IMR-90 (cell line): Measurements from ENCODE around the gene HSD17B3. TPM values are rescaled to one million over a fixed set of nuclear protein-coding genes. Genes with fewer than 3 reads are reported as not detected.
"Not testable (repeated sequence)": the region's sequence is repeated elsewhere in the genome, so short reads cannot be mapped to it uniquely, and the experiment has no call there.

Experiments
- ATAC-seq: fragments of 200-7000 bp; cut with Tn5 transposase; 2 replicates; pipeline ENCODE4 v1.9.1; 2020; ENCODE audit warnings: low read depth, mild to moderate bottlenecking, moderate library complexity
- BruUV-seq: library from RNA; stranded (reverse); fragments of 400-500 nt; replicated peaks from 2 replicates; lab custom pipeline; 2021; lab: Mats Ljungman, UMichigan
- CTCF ChIA-PET: fragments of 300-600 bp; formaldehyde crosslinking; extraction: SDS; loops from one replicate; lab custom pipeline; 2021; ENCODE audit warnings: antibody characterized with exemption; lab: Yijun Ruan, JAX
- POLR2A ChIA-PET: fragments of 300-600 bp; sonication (Branson Sonifier 250); formaldehyde crosslinking; loops from one replicate; lab custom pipeline; 2022; ENCODE audit warnings: antibody characterized with exemption; ENCODE audit not compliant: unreplicated experiment; lab: Charles Lee
- DNase-seq: peaks from one replicate; pipeline ENCODE4 v3.0.0; 2013
- H2AFZ ChIP-seq: replicated peaks from 2 replicates; pipeline ENCODE3; 2013; ENCODE audit warnings: low read length, mild to moderate bottlenecking; ENCODE audit not compliant: poor library complexity
- H2AK5ac ChIP-seq: 2 replicates; pipeline ENCODE4 v1.6.1; 2013; ENCODE audit warnings: low read depth, low read length, inconsistent platforms
- H2AK9ac ChIP-seq: replicated peaks from 2 replicates; pipeline ENCODE3; 2013; ENCODE audit warnings: mild to moderate bottlenecking, low read depth, low read length, moderate library complexity; ENCODE audit not compliant: poor library complexity
- H2BK120ac ChIP-seq: 2 replicates; pipeline ENCODE4 v1.6.1; 2013; ENCODE audit warnings: low read depth, low read length, inconsistent platforms
- H2BK15ac ChIP-seq: 3 replicates; pipeline ENCODE4 v1.6.1; 2013; ENCODE audit warnings: low read depth, low read length, inconsistent platforms
- H2BK20ac ChIP-seq: 2 replicates; pipeline ENCODE4 v1.6.1; 2013; ENCODE audit warnings: low read depth, mild to moderate bottlenecking, inconsistent platforms, low read length, moderate library complexity
- H2BK5ac ChIP-seq: 2 replicates; pipeline ENCODE4 v1.6.1; 2013; ENCODE audit warnings: mild to moderate bottlenecking, low read depth, low read length, inconsistent platforms; ENCODE audit not compliant: poor library complexity, severe bottlenecking
- H3K14ac ChIP-seq: replicated peaks from 2 replicates; pipeline ENCODE4 v1.6.1; 2013; ENCODE audit warnings: low read depth, low read length, inconsistent platforms
- H3K18ac ChIP-seq: 2 replicates; pipeline ENCODE4 v1.6.1; 2013; ENCODE audit warnings: low read depth, low read length, control low read depth
- H3K23ac ChIP-seq: 2 replicates; pipeline ENCODE4 v1.6.1; 2013; ENCODE audit warnings: low read depth, low read length, inconsistent platforms
- H3K27ac ChIP-seq: 2 replicates; pipeline ENCODE4 v1.5.1; 2013; ENCODE audit warnings: mild to moderate bottlenecking, control low read depth, low read length; ENCODE audit not compliant: insufficient read depth
- H3K27me3 ChIP-seq: 2 replicates; pipeline ENCODE4 v1.6.1; 2013; ENCODE audit warnings: low read length; ENCODE audit not compliant: control insufficient read depth, insufficient read depth
- H3K36me3 ChIP-seq: 2 replicates; pipeline ENCODE4 v1.6.1; 2013; ENCODE audit warnings: low read length, mixed read lengths; ENCODE audit not compliant: control insufficient read depth, insufficient read depth
- H3K4ac ChIP-seq: 2 replicates; pipeline ENCODE4 v1.6.1; 2013; ENCODE audit warnings: low read depth, low read length, inconsistent platforms
- H3K4me1 ChIP-seq: 2 replicates; pipeline ENCODE4 v1.6.1; 2013; ENCODE audit warnings: low read length, mixed read lengths; ENCODE audit not compliant: control insufficient read depth, insufficient read depth
- H3K4me2 ChIP-seq: 2 replicates; pipeline ENCODE4 v1.6.1; 2013; ENCODE audit warnings: low read depth, mild to moderate bottlenecking, control low read depth, low read length, moderate library complexity
- H3K4me3 ChIP-seq: 2 replicates; pipeline ENCODE4 v1.5.1; 2013; ENCODE audit warnings: low read depth, mild to moderate bottlenecking, control low read depth, low read length, moderate library complexity; ENCODE audit not compliant: insufficient read depth
- H3K56ac ChIP-seq: 2 replicates; pipeline ENCODE4 v1.6.1; 2013; ENCODE audit warnings: low read length, inconsistent platforms; ENCODE audit not compliant: insufficient read depth; ENCODE audit errors: extremely low read depth
- H3K79me1 ChIP-seq, 2 experiments: 2 replicates each; pipeline ENCODE4 v1.6.1; 2013; ENCODE audit warnings: low read length in 2 of 2, inconsistent platforms in 1 of 2, low read depth in 1 of 2
- H3K9ac ChIP-seq: 2 replicates; pipeline ENCODE4 v1.6.1; 2013; ENCODE audit warnings: low read depth, low read length, control low read depth
- H3K9me1 ChIP-seq: 2 replicates; pipeline ENCODE4 v1.6.1; 2013; ENCODE audit warnings: low read length, inconsistent platforms; ENCODE audit not compliant: insufficient read depth
- H3K9me3 ChIP-seq: 2 replicates; pipeline ENCODE4 v1.6.1; 2013; ENCODE audit warnings: low read length; ENCODE audit not compliant: control insufficient read depth, insufficient read depth
- H4K20me1 ChIP-seq: 2 replicates; pipeline ENCODE4 v1.6.1; 2013; ENCODE audit warnings: low read length, inconsistent platforms; ENCODE audit not compliant: insufficient read depth
- H4K5ac ChIP-seq: 2 replicates; pipeline ENCODE4 v1.6.1; 2013; ENCODE audit warnings: mild to moderate bottlenecking, low read depth, low read length, control low read depth
- H4K8ac ChIP-seq, 2 experiments: 2 replicates each; pipeline ENCODE4 v1.6.1; 2013; ENCODE audit warnings: low read depth in 2 of 2, low read length in 2 of 2, control low read depth in 1 of 2, inconsistent platforms in 1 of 2
- H4K91ac ChIP-seq: 2 replicates; pipeline ENCODE4 v1.6.1; 2013; ENCODE audit warnings: low read depth, low read length, inconsistent platforms; ENCODE audit not compliant: insufficient read depth
- WGBS, 2 experiments: methylation state at CpG; one replicate each; pipeline versions ENCODE4 v1.1.5 to v1.1.7; 2013; ENCODE audit warnings: missing lambda C conversion rate in 2 of 2; ENCODE audit not compliant: insufficient read length in 1 of 2; ENCODE audit errors: extremely low coverage in 2 of 2; 5-methylcytosine and 5-hydroxymethylcytosine counted together
- dilution Hi-C: fragments of 300-500 bp; cut with HindIII; formaldehyde crosslinking; loops from one replicate; pipeline ENCODE4 v1.14.3; 2018; ENCODE audit warnings: low sequenced_read_pairs; ENCODE audit not compliant: unreplicated experiment
- in situ Hi-C: fragments of 300-500 bp; cut with MboI; formaldehyde crosslinking; loops from 3 replicates; pipeline ENCODE4 v1.14.3; 2019; ENCODE audit warnings: low sequenced_read_pairs, inconsistent platforms, mixed read lengths
- intact Hi-C: fragments of 100-400 bp; cut with micrococcal nuclease; formaldehyde crosslinking; loops from 2 replicates; pipeline ENCODE4 v1.10.0; 2022
- polyA plus RNA-seq, 3 experiments: library from polyadenylated mRNA; depleted of rRNA; stranded (reverse); fragments of >200 nt; gene quantifications; 2 replicates each; pipeline ENCODE4 v1.2.3, GENCODE V29; 2012; ENCODE audit warnings: low replicate concordance in 1 of 3
- total RNA-seq: library from RNA; depleted of rRNA; stranded (reverse); fragments of >200 nt; gene quantifications from 2 replicates; pipeline ENCODE4 v1.2.3, GENCODE V29; 2012

HSD17B3 gene
- total and polyA plus RNA-seq, 2 of the 4 experiments (the other 2 are of a cell fraction), result 0.18 TPM; not detected in 1

- ATAC-seq, POLR2A ChIA-PET, H3K4me2 ChIP-seq: not testable (repeated sequence)
Measured at GRCh38 chr9:96189581-96189980, 112.4 kb downstream of the HSD17B3 start.

More at GRCh38 chr9:96189581-96189980, 112.4 kb downstream of the HSD17B3 start:
- H4K20me1 ChIP-seq, H2BK5ac ChIP-seq, H2BK120ac ChIP-seq, H3K14ac ChIP-seq, intact Hi-C loops, H4K91ac ChIP-seq, H2AK9ac ChIP-seq, H2AFZ ChIP-seq, dilution Hi-C loops, CTCF ChIA-PET, H3K23ac ChIP-seq, H3K4ac ChIP-seq, H4K5ac ChIP-seq, in situ Hi-C loops, H3K9me1 ChIP-seq, H3K4me1 ChIP-seq, H2BK15ac ChIP-seq, H3K18ac ChIP-seq, H2AK5ac ChIP-seq, H3K9ac ChIP-seq, DNase-seq, H3K56ac ChIP-seq, H2BK20ac ChIP-seq, H3K79me1 ChIP-seq, H3K4me3 ChIP-seq, H3K27ac ChIP-seq, H4K8ac ChIP-seq, H3K36me3 ChIP-seq, BruUV-seq: not testable (repeated sequence)
- no CpG with 5 or more reads among the region's 2 CpGs for WGBS, 2 experiments
- Histone ChIP-seq H3K9me3 (peaks cover 17% of the 10 kb centered on the region), H3K27me3 (peaks cover 16% of the 10 kb centered on the region)
